ENCODE measurements around the gene CCDC197. TPM values are rescaled to one million over a fixed set of nuclear protein-coding genes. Genes with fewer than 3 reads are reported as not detected.

Gene CCDC197
- not detected in 2 replicates for total RNA-seq (2014; rRNA removed; shearing (Covaris generic))
- total RNA-seq (2022) = not detected in 2 replicates
- percentile 11 among the genes with signal in this experiment for Bru-seq, nascent RNA
- BruChase-seq, experiment 1, labeled RNA remaining after a 6-hour chase = percentile 11 among the genes with signal in this experiment
- BruChase-seq, experiment 2, labeled RNA remaining after a 2-hour chase = percentile 13 among the genes with signal in this experiment
- long read RNA-seq = 0 reads

- no peaks in the 10 kb centered on the region for H3K9me2 ChIP-seq (ENCODE audit: insufficient read depth, low read length)
- BruUV-seq (replicated peaks) = no TSS peak
- H2AFZ ChIP-seq (ENCODE audit: low read length) = no peak within 1 kb of the TSS
- H3K4me1 ChIP-seq (ENCODE audit: insufficient read depth, low read length, poor library complexity, severe bottlenecking) = peaks cover 9% of the 10 kb centered on the region
- no peak for TF ChIP-seq EZH2phosphoT487 (IDR thresholded peaks at IDR 0.05; ENCODE audit: borderline replicate concordance, low read depth, low read length)
- TF ChIP-seq CTCF (conservative IDR thresholded peaks at IDR 0.05; ENCODE audit: low read length) = no peak
- no peaks in the 10 kb centered on the region for H4K20me1 ChIP-seq (ENCODE audit: insufficient read depth, low read length)
- no peak within 1 kb of the TSS for H3K4me2 ChIP-seq (ENCODE audit: low read length)
- DNase-seq (ENCODE audit: low spot score) = no peak
- intact Hi-C loops (cut with micrococcal nuclease; ENCODE audit: unreplicated experiment) = no loop called here
- H3K79me2 ChIP-seq (ENCODE audit: insufficient read depth, low read depth, low read length) = no peaks in the 10 kb centered on the region
- H3K27ac ChIP-seq (ENCODE audit: low read depth, low read length, poor library complexity, severe bottlenecking) = no peak within 1 kb of the TSS
- ChIA-PET POLR2A (interaction anchor here (0.6 to 1.4 kb wide), 5 partner anchors 17 to 1197 kb away, joined by 3 to 4 read pairs (median 3); no protein-coding TSS in a partner anchor), CTCF (ENCODE audit: unreplicated experiment) (interaction anchor here (1.0 to 1.5 kb wide), 3 partner anchors 19 to 57 kb away, joined by 3 to 6 read pairs (median 5); no protein-coding TSS in a partner anchor)
- H3K36me3 ChIP-seq (ENCODE audit: insufficient read depth, low read length) = no peaks in the 10 kb centered on the region
- no peak within 1 kb of the TSS for H3K4me3 ChIP-seq (ENCODE audit: low read depth, low read length, poor library complexity, severe bottlenecking)
- no peaks in the 10 kb centered on the region for H3K9me3 ChIP-seq (ENCODE audit: low read length)
These were observed at the start of gene CCDC197 for GRCh38 chr14:93997082-93997481. Gene CCDC197 (plus strand): TSS chr14:93997301. CDS start chr14:93998132, 831 bp downstream.

GRCh38 chr14:93949511-93950075, 47.5 kb upstream of the CCDC197 start:
- Histone ChIP-seq H3K4me2 (ENCODE audit: low read length) (no peak overlapping the region), H3K9me2 (ENCODE audit: insufficient read depth, low read length) (no peaks in the 10 kb centered on the region), H3K79me2 (ENCODE audit: insufficient read depth, low read depth, low read length) (no peaks in the 10 kb centered on the region; the same call in 1 of the 2 replicates), H3K4me3 (ENCODE audit: low read depth, low read length, poor library complexity, severe bottlenecking) (no peak overlapping the region), H3K4me1 (ENCODE audit: insufficient read depth, low read length, poor library complexity, severe bottlenecking) (peaks cover 22% of the 10 kb centered on the region), H3K9me3 (ENCODE audit: low read length) (no peaks in the 10 kb centered on the region), H3K27ac (ENCODE audit: low read depth, low read length, poor library complexity, severe bottlenecking) (no peak overlapping the region), H3K36me3 (ENCODE audit: insufficient read depth, low read length) (peaks cover 28% of the 10 kb centered on the region; the same call in 1 of the 2 replicates), H2AFZ (ENCODE audit: low read length) (no peak overlapping the region), H4K20me1 (ENCODE audit: insufficient read depth, low read length) (no peaks in the 10 kb centered on the region)
- no TSS peak for BruUV-seq (replicated peaks)
- DNase-seq (ENCODE audit: low spot score) = no peak
- intact Hi-C loops (cut with micrococcal nuclease; ENCODE audit: unreplicated experiment) = loop anchor here (10.0 kb wide), 2 partner anchors 1205 to 1715 kb away; partner anchors contain the start of gene DICER1
- CTCF ChIA-PET (ENCODE audit: unreplicated experiment) = no interaction called here
- no peak for TF ChIP-seq EZH2phosphoT487 (IDR thresholded peaks at IDR 0.05; ENCODE audit: borderline replicate concordance, low read depth, low read length)
- TF ChIP-seq CTCF (conservative IDR thresholded peaks at IDR 0.05; ENCODE audit: low read length) = no peak
- POLR2A ChIA-PET = interaction anchor here (0.7 kb wide), 1 partner anchor 275 kb away, joined by 4 read pairs; no protein-coding TSS in a partner anchor

Data from OCI-LY7 (cell line).